ENCODE measurements around the gene FOXJ3.

- no peak for TF ChIP-seq MXI1 (IDR thresholded peaks at IDR 0.05; ENCODE audit: borderline replicate concordance, low read depth, low read length)
- no peak for TF ChIP-seq ELK1 (IDR thresholded peaks at IDR 0.05; ENCODE audit: borderline replicate concordance, low read depth, low read length)
- no peak for TF ChIP-seq CTCF (conservative IDR thresholded peaks at IDR 0.05; ENCODE audit: low read depth, low read length)
- no peak for TF ChIP-seq CEBPB (IDR thresholded peaks at IDR 0.05; ENCODE audit: low read depth, low read length)
- TF ChIP-seq RAD21 (IDR thresholded peaks at IDR 0.05; ENCODE audit: low read length): no peak
- TF ChIP-seq POLR2A (IDR thresholded peaks at IDR 0.05; ENCODE audit: low read depth, low read length): no peak
- TF ChIP-seq RFX5 (IDR thresholded peaks at IDR 0.05; ENCODE audit: low read depth, low read length): no peak
- no peak for TF ChIP-seq USF2 (IDR thresholded peaks at IDR 0.05; ENCODE audit: low read depth, low read length)
- TF ChIP-seq CHD1 (IDR thresholded peaks at IDR 0.05; ENCODE audit: low read depth, low read length): no peak
- no peak for TF ChIP-seq BHLHE40 (IDR thresholded peaks at IDR 0.05; ENCODE audit: low read depth, low read length)
- TF ChIP-seq MAFK (IDR thresholded peaks at IDR 0.05; ENCODE audit: low read depth, low read length): no peak
- no peak for TF ChIP-seq FOS (IDR thresholded peaks at IDR 0.05; ENCODE audit: low read depth, low read length)
- TF ChIP-seq NFE2L2 (IDR thresholded peaks at IDR 0.05; ENCODE audit: low read depth, low read length): no peak
- TF ChIP-seq SMC3 (IDR thresholded peaks at IDR 0.05; ENCODE audit: low read depth, low read length): no peak
Measured at GRCh38 chr1:42250164-42250563, 84.9 kb downstream of the FOXJ3 start.

All from IMR-90 (cell line).